Liver (tissue), 9 donors: ENCODE data around the gene PRIMA1. TPM values are rescaled to one million over a fixed set of nuclear protein-coding genes. Genes with fewer than 3 reads are reported as not detected.

Experiments
- DNase-seq: peaks from one replicate; pipeline ENCODE4 v3.0.0-alpha.2; 2017; ENCODE audit warnings: low spot score
- H3K27ac ChIP-seq, 2 donors: one replicate each; pipeline ENCODE4 v1.7.0; 2013; ENCODE audit warnings: inconsistent platforms in 2 of 2, low read length in 2 of 2, control low read depth in 1 of 2, low read depth in 1 of 2, mild to moderate bottlenecking in 1 of 2
- H3K27me3 ChIP-seq, 4 donors: one replicate each; pipeline versions ENCODE4 v1.6.1 to v1.7.0; 2013; ENCODE audit warnings: low read length in 3 of 4, inconsistent platforms in 1 of 4, mild to moderate bottlenecking in 1 of 4, moderate library complexity in 1 of 4; ENCODE audit not compliant: control insufficient read depth in 4 of 4, insufficient read depth in 4 of 4
- H3K36me3 ChIP-seq, 4 donors: one replicate each; pipeline versions ENCODE4 v1.6.1 to v1.7.0; 2013; ENCODE audit warnings: low read length in 3 of 4, mild to moderate bottlenecking in 3 of 4, low read depth in 1 of 4, moderate library complexity in 1 of 4; ENCODE audit not compliant: control insufficient read depth in 4 of 4, insufficient read depth in 3 of 4
- H3K4me1 ChIP-seq, 4 donors: one replicate each; pipeline versions ENCODE4 v1.6.1 to v1.7.0; 2013; ENCODE audit warnings: low read length in 3 of 4, mild to moderate bottlenecking in 3 of 4, moderate library complexity in 1 of 4; ENCODE audit not compliant: control insufficient read depth in 4 of 4, insufficient read depth in 4 of 4
- H3K4me3 ChIP-seq, 3 donors: one replicate each; pipeline versions ENCODE4 v1.6.1 to v1.7.0; 2013; ENCODE audit warnings: low read length in 3 of 3, control low read depth in 1 of 3, low read depth in 1 of 3, mild to moderate bottlenecking in 1 of 3
- H3K9ac ChIP-seq, 2 donors: one replicate each; pipeline ENCODE4 v1.7.0; 2013; ENCODE audit warnings: low read length in 2 of 2, mild to moderate bottlenecking in 2 of 2, moderate library complexity in 2 of 2, control low read depth in 1 of 2, low read depth in 1 of 2
- H3K9me3 ChIP-seq, 4 donors: one replicate each; pipeline versions ENCODE4 v1.6.1 to v1.7.0; 2013; ENCODE audit warnings: low read length in 3 of 4; ENCODE audit not compliant: control insufficient read depth in 4 of 4
- EGR1 ChIP-seq, 2 donors: IDR thresholded peaks; 2 replicates each; pipeline ENCODE4 v1.6.1; 2016 to 2018; ENCODE audit warnings: antibody characterized with exemption in 2 of 2, low read depth in 2 of 2
- FOXA1 ChIP-seq: IDR thresholded peaks from 2 replicates; pipeline ENCODE4 v1.6.1; 2016; ENCODE audit warnings: antibody characterized with exemption
- FOXA2 ChIP-seq: IDR thresholded peaks from 2 replicates; pipeline ENCODE4 v1.6.1; 2016; ENCODE audit warnings: antibody characterized with exemption
- GABPA ChIP-seq, 2 donors: IDR thresholded peaks in 1 of 2; conservative IDR thresholded peaks in 1 of 2; 2 replicates each; pipeline ENCODE4 v1.6.1; 2016; ENCODE audit warnings: antibody characterized with exemption in 2 of 2, mild to moderate bottlenecking in 1 of 2, moderate library complexity in 1 of 2
- HNF4A ChIP-seq, 2 donors: conservative IDR thresholded peaks; 2 replicates each; pipeline ENCODE4 v1.6.1; 2016; ENCODE audit warnings: antibody characterized with exemption in 2 of 2, mild to moderate bottlenecking in 2 of 2
- HNF4G ChIP-seq: IDR thresholded peaks from 2 replicates; pipeline ENCODE4 v1.6.1; 2016; ENCODE audit warnings: antibody characterized with exemption
- JUND ChIP-seq, 2 donors: IDR thresholded peaks; 2 replicates each; pipeline ENCODE4 v1.6.1; 2016; ENCODE audit warnings: antibody characterized with exemption in 2 of 2
- NR2F2 ChIP-seq: IDR thresholded peaks from 2 replicates; pipeline ENCODE4 v1.6.1; 2016; ENCODE audit warnings: antibody characterized with exemption
- RAD21 ChIP-seq, 2 donors: IDR thresholded peaks; 2 replicates each; pipeline ENCODE4 v1.6.1; 2016; ENCODE audit warnings: antibody characterized with exemption in 2 of 2, mild to moderate bottlenecking in 2 of 2
- RXRA ChIP-seq, 2 donors: IDR thresholded peaks; 2 replicates each; pipeline ENCODE4 v1.6.1; 2017 to 2018; ENCODE audit warnings: antibody characterized with exemption in 2 of 2, mild to moderate bottlenecking in 1 of 2
- TAF1 ChIP-seq: conservative IDR thresholded peaks from 2 replicates; pipeline ENCODE4 v1.6.1; 2016; ENCODE audit warnings: antibody characterized with exemption, mild to moderate bottlenecking
- WGBS: extraction: QIAGEN DNeasy Blood & Tissue Kit; methylation state at CpG from one replicate; pipeline ENCODE4 v1.1.7; 2013; 5-methylcytosine and 5-hydroxymethylcytosine counted together
- polyA plus RNA-seq, 2 donors: library from polyadenylated mRNA; stranded (reverse) in 1 of 2; unstranded in 1 of 2; fragments of 200-250 nt in 1 of 2; fragments of >200 nt in 1 of 2; fragmentation: Nextera tagmentation in 1 of 2; extraction: Ambion mirVana in 1 of 2; gene quantifications; one replicate each; pipeline versions ENCODE4 v1.2.1 to v1.2.3, GENCODE V29; 2013 to 2015
- total RNA-seq, 2 donors: library from RNA; depleted of rRNA; stranded (reverse); fragments of >200 nt; gene quantifications; one replicate each; pipeline ENCODE4 v1.2.3, GENCODE V29; 2014
- TF ChIP-seq, protein P1 (sequence below): IDR thresholded peaks from 2 replicates; pipeline ENCODE4 v1.6.1; 2016; ENCODE audit warnings: antibody characterized with exemption
- TF ChIP-seq, protein P2 (sequence below): IDR thresholded peaks from 2 replicates; pipeline ENCODE4 v1.6.1; 2016; ENCODE audit warnings: antibody characterized with exemption
- TF ChIP-seq, protein P3 (sequence below): IDR thresholded peaks from 2 replicates; pipeline ENCODE4 v1.6.1; 2016; ENCODE audit warnings: antibody characterized with exemption
- TF ChIP-seq, protein P4 (sequence below): fragments of 150-350 bp; IDR thresholded peaks from 2 replicates; pipeline ENCODE4 v1.5.1; 2017; ENCODE audit warnings: improper control_type of control experiment, low read depth, low read length; ENCODE audit not compliant: missing input control
- donor health status: healthy.
- donor health status: healthy.
- donor health status: healthy.
- donor health status: healthy.
- donor health status: healthy.

The PRIMA1 gene
- total and polyA plus RNA-seq, 4 donors, result 0.08 to 0.38 (median 0.13) TPM; not detected in 1

DNA sequence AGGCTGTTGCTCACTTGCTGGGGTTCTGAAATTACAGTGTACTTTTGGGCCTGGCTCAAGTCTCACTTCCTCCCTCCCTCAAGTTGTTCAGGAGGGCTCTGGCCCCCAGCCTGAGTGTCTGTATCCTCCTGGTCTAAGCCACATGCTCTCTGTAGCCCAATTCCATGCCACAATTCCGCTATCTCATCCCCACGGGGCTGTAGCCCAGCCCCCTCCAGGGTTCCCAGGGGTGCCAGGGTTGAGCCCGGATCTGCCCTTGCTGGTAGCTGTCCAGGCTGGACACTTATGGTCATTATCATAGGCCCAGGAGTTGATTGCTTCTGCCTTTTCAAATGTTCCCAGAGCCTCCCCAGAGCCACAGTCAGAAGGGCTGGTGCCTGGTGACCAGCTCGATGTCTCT lies 65.3 kb downstream of the PRIMA1 start:
- no peak for TF ChIP-seq HNF4G
- no peak for TF ChIP-seq EGR1 (IDR thresholded peaks at IDR 0.05; ENCODE audit: low read depth in 2 of 2)
- TF ChIP-seq RXRA (IDR thresholded peaks at IDR 0.05), result no peak
- WGBS, result 90% methylated on average over 4 of the region's 4 CpGs
- Histone ChIP-seq H3K36me3 (no peaks in the 10 kb centered on the region), H3K27ac (no peak overlapping the region), H3K4me1 (no peaks in the 10 kb centered on the region), H3K9ac (no peak overlapping the region), H3K9me3 (no peaks in the 10 kb centered on the region), H3K27me3 (no peaks in the 10 kb centered on the region), H3K4me3 (no peak overlapping the region)
- DNase-seq, result no peak

DNA sequence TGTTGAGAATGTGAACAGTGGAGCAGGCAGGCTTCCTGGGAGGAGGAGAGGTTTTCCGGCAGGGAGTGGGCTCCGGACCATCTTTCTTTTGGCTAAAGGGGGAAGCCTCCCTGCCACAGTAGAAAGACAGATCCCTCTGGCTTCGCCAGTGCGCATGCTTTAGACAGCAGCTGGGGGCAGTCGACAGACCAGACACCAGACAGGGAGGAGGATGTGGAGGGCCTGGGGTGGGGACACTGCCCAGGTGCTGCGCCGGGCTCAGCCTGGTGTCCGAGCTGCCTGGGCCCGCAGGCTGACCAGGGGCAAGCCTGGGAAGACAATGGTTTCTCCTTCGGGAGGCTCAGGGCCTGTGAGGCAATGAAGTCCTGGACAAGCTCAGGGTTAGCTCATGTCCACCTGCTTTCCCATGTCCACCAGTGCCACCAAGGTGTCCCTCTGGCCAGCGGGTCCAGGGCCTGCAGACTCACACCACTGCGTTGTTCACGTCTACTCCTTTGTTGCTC lies 67.3 kb downstream of the PRIMA1 start:
- Histone ChIP-seq H3K27ac (no peak overlapping the region), H3K4me1 (no peaks in the 10 kb centered on the region), H3K9ac (no peak overlapping the region), H3K27me3 (no peaks in the 10 kb centered on the region), H3K9me3 (no peaks in the 10 kb centered on the region), H3K36me3 (no peaks in the 10 kb centered on the region), H3K4me3 (no peak overlapping the region)
- no peak for DNase-seq
- WGBS, result 90% methylated on average over 13 of the region's 13 CpGs
- TF ChIP-seq FOXA1 (no peak), NR2F2 (no peak), JUND (IDR thresholded peaks at IDR 0.05) (no peak), FOXA2 (no peak), RAD21 (IDR thresholded peaks at IDR 0.05) (no peak), EGR1 (IDR thresholded peaks at IDR 0.05; ENCODE audit: low read depth in 2 of 2) (no peak), HNF4G (no peak), TAF1 (no peak), HNF4A (conservative IDR thresholded peaks at IDR 0.05) (no peak), GABPA (IDR thresholded peaks at IDR 0.05 in 1 of 2, conservative IDR thresholded peaks at IDR 0.05 in 1 of 2) (no peak)
- TF ChIP-seq, protein P1, sequence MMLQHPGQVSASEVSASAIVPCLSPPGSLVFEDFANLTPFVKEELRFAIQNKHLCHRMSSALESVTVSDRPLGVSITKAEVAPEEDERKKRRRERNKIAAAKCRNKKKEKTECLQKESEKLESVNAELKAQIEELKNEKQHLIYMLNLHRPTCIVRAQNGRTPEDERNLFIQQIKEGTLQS, result no peak
- TF ChIP-seq, protein P2, sequence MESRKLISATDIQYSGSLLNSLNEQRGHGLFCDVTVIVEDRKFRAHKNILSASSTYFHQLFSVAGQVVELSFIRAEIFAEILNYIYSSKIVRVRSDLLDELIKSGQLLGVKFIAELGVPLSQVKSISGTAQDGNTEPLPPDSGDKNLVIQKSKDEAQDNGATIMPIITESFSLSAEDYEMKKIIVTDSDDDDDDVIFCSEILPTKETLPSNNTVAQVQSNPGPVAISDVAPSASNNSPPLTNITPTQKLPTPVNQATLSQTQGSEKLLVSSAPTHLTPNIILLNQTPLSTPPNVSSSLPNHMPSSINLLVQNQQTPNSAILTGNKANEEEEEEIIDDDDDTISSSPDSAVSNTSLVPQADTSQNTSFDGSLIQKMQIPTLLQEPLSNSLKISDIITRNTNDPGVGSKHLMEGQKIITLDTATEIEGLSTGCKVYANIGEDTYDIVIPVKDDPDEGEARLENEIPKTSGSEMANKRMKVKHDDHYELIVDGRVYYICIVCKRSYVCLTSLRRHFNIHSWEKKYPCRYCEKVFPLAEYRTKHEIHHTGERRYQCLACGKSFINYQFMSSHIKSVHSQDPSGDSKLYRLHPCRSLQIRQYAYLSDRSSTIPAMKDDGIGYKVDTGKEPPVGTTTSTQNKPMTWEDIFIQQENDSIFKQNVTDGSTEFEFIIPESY, result no peak
- TF ChIP-seq, protein P3, sequence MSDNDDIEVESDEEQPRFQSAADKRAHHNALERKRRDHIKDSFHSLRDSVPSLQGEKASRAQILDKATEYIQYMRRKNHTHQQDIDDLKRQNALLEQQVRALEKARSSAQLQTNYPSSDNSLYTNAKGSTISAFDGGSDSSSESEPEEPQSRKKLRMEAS, result no peak
- TF ChIP-seq, protein P4, sequence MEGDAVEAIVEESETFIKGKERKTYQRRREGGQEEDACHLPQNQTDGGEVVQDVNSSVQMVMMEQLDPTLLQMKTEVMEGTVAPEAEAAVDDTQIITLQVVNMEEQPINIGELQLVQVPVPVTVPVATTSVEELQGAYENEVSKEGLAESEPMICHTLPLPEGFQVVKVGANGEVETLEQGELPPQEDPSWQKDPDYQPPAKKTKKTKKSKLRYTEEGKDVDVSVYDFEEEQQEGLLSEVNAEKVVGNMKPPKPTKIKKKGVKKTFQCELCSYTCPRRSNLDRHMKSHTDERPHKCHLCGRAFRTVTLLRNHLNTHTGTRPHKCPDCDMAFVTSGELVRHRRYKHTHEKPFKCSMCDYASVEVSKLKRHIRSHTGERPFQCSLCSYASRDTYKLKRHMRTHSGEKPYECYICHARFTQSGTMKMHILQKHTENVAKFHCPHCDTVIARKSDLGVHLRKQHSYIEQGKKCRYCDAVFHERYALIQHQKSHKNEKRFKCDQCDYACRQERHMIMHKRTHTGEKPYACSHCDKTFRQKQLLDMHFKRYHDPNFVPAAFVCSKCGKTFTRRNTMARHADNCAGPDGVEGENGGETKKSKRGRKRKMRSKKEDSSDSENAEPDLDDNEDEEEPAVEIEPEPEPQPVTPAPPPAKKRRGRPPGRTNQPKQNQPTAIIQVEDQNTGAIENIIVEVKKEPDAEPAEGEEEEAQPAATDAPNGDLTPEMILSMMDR, result no peak
